GM23338 (cell line): ENCODE measurements around the gene SMYD3. TPM values are rescaled to one million over a fixed set of nuclear protein-coding genes. Genes with fewer than 3 reads are reported as not detected.

Source experiments
- ATAC-seq: fragments of 200-7000 bp; cut with Tn5 transposase; 3 replicates; pipeline ENCODE4 v1.9.1; 2020
- DNase-seq: peaks from one replicate; pipeline ENCODE4 v3.0.0-alpha.2; 2015; ENCODE audit warnings: low spot score
- H2AFZ ChIP-seq: fragments of 200-600 bp; sonication (generic); 2 replicates; pipeline ENCODE4 v1.8.0; 2016; ENCODE audit warnings: antibody characterized with exemption, mild to moderate bottlenecking, moderate library complexity
- H3F3A ChIP-seq: fragments of 200-600 bp; sonication (generic); replicated peaks from 2 replicates; pipeline ENCODE4 v1.8.0; 2017; ENCODE audit warnings: antibody characterized with exemption, mixed run types, low read depth
- H3K27ac ChIP-seq: fragments of 200-600 bp; sonication (generic); 2 replicates; pipeline ENCODE4 v1.6.1; 2016; ENCODE audit warnings: low read depth
- H3K27me3 ChIP-seq: fragments of 200-600 bp; sonication (generic); 2 replicates; pipeline ENCODE4 v1.8.0; 2016; ENCODE audit warnings: mild to moderate bottlenecking, mixed run types, moderate library complexity; ENCODE audit not compliant: insufficient read depth
- H3K36me3 ChIP-seq: fragments of 200-600 bp; sonication (generic); 2 replicates; pipeline ENCODE4 v1.8.0; 2016; ENCODE audit warnings: mild to moderate bottlenecking; ENCODE audit not compliant: insufficient read depth
- H3K4me1 ChIP-seq: fragments of 200-600 bp; sonication (generic); 2 replicates; pipeline ENCODE4 v1.8.0; 2016; ENCODE audit warnings: mild to moderate bottlenecking, moderate library complexity; ENCODE audit not compliant: insufficient read depth
- H3K4me2 ChIP-seq: fragments of 200-600 bp; sonication (generic); 2 replicates; pipeline ENCODE4 v1.7.1; 2017; ENCODE audit warnings: mixed run types
- H3K4me3 ChIP-seq: fragments of 200-600 bp; sonication (generic); 2 replicates; pipeline ENCODE4 v1.6.1; 2016; ENCODE audit warnings: mixed run types
- H3K79me2 ChIP-seq: fragments of 200-600 bp; sonication (generic); replicated peaks from 2 replicates; pipeline ENCODE4 v1.8.0; 2017; ENCODE audit warnings: mild to moderate bottlenecking; ENCODE audit not compliant: insufficient read depth
- H3K9me2 ChIP-seq: fragments of 200-600 bp; sonication (generic); 2 replicates; pipeline ENCODE4 v1.8.0; 2017; ENCODE audit not compliant: insufficient read depth
- H4K20me1 ChIP-seq: fragments of 200-600 bp; sonication (generic); replicated peaks from 2 replicates; pipeline ENCODE4 v1.8.0; 2017; ENCODE audit warnings: mild to moderate bottlenecking; ENCODE audit not compliant: insufficient read depth
- H3K27ac Mint-ChIP-seq: 2 replicates; pipeline ENCODE4 v1.8.0; 2020; ENCODE audit warnings: inconsistent platforms, mild to moderate bottlenecking, moderate library complexity, mixed read lengths
- H3K27me3 Mint-ChIP-seq: 3 replicates; pipeline ENCODE4 v1.8.0; 2022; ENCODE audit warnings: low read depth, mild to moderate bottlenecking, moderate library complexity, mixed read lengths, inconsistent platforms; ENCODE audit not compliant: insufficient read depth, poor library complexity
- H3K36me3 Mint-ChIP-seq: 3 replicates; pipeline ENCODE4 v1.8.0; 2021; ENCODE audit warnings: low read depth, mild to moderate bottlenecking, inconsistent platforms, moderate library complexity, mixed read lengths
- H3K4me1 Mint-ChIP-seq: 3 replicates; pipeline ENCODE4 v1.8.0; 2020; ENCODE audit warnings: mild to moderate bottlenecking, inconsistent platforms, mixed read lengths
- H3K4me3 Mint-ChIP-seq: 3 replicates; pipeline ENCODE4 v1.8.0; 2021; ENCODE audit warnings: moderate library complexity, mild to moderate bottlenecking, inconsistent platforms, mixed read lengths
- H3K9me3 Mint-ChIP-seq: 3 replicates; pipeline ENCODE4 v1.8.0; 2020; ENCODE audit warnings: moderate library complexity, mild to moderate bottlenecking, inconsistent platforms, mixed read lengths
- CREB1 ChIP-seq: fragments of 250-450 bp; sonication (Bioruptor Pico); IDR thresholded peaks from 2 replicates; pipeline ENCODE4 v1.5.0; 2020; ENCODE audit warnings: low read depth, mild to moderate bottlenecking, moderate library complexity
- ETS1 ChIP-seq: IDR thresholded peaks from 2 replicates; pipeline ENCODE4 v1.6.1; 2016; ENCODE audit warnings: antibody characterized with exemption
- EZH2 ChIP-seq: fragments of 200-600 bp; sonication (generic); IDR thresholded peaks from one replicate; pipeline ENCODE4 v1.8.0; 2017; ENCODE audit warnings: antibody characterized with exemption, mild to moderate bottlenecking, low read depth; ENCODE audit not compliant: unreplicated experiment
- EZH2phosphoT487 ChIP-seq: fragments of 200-600 bp; sonication (generic); IDR thresholded peaks from one replicate; pipeline ENCODE4 v1.8.1; 2018; ENCODE audit warnings: antibody characterized with exemption; ENCODE audit not compliant: unreplicated experiment
- JUNB ChIP-seq: IDR thresholded peaks from one replicate; pipeline ENCODE4 v1.6.1; 2016; ENCODE audit warnings: antibody characterized with exemption; ENCODE audit not compliant: unreplicated experiment
- NANOG ChIP-seq: IDR thresholded peaks from 2 replicates; pipeline ENCODE4 v1.6.1; 2016; ENCODE audit warnings: antibody characterized with exemption, borderline replicate concordance
- POLR2AphosphoS5 ChIP-seq: IDR thresholded peaks from 2 replicates; pipeline ENCODE4 v1.6.1; 2016; ENCODE audit warnings: antibody characterized with exemption, low read depth
- REST ChIP-seq: IDR thresholded peaks from one replicate; pipeline ENCODE4 v1.6.1; 2018; ENCODE audit warnings: antibody characterized with exemption; ENCODE audit not compliant: unreplicated experiment
- STAT1 ChIP-seq: IDR thresholded peaks from one replicate; pipeline ENCODE4 v1.6.1; 2016; ENCODE audit warnings: antibody characterized with exemption; ENCODE audit not compliant: unreplicated experiment
- ZNF114 ChIP-seq: fragments of 250-450 bp; sonication (Bioruptor Pico); IDR thresholded peaks from 2 replicates; pipeline ENCODE4 v1.5.0; 2020; ENCODE audit warnings: mild to moderate bottlenecking, moderate library complexity
- ZNF331 ChIP-seq: fragments of 250-450 bp; sonication (Bioruptor Pico); IDR thresholded peaks from 2 replicates; pipeline ENCODE4 v1.5.0; 2020; ENCODE audit warnings: low read depth, mild to moderate bottlenecking, moderate library complexity
- ZNF462 ChIP-seq: fragments of 250-450 bp; sonication (Bioruptor Pico); IDR thresholded peaks from 2 replicates; pipeline ENCODE4 v1.5.0; 2020; ENCODE audit warnings: mild to moderate bottlenecking, moderate library complexity
- polyA plus RNA-seq: library from polyadenylated mRNA; unstranded; fragments of >200 nt; fragmentation: Nextera tagmentation; extraction: Ambion mirVana; gene quantifications from 2 replicates; pipeline ENCODE4 v1.2.1, GENCODE V29; 2016
- total RNA-seq: library from RNA; depleted of rRNA; stranded (reverse); fragments of >200 nt; shearing (Covaris generic); gene quantifications from 2 replicates; pipeline ENCODE4 v1.2.3, GENCODE V29; 2014
- TF ChIP-seq, protein P1 (sequence below), 2 experiments: fragments of 200-600 bp in 1 of 2; sonication (generic) in 1 of 2; conservative IDR thresholded peaks; 2 replicates each; pipeline versions ENCODE4 v1.5.1 to v1.6.1; 2016 to 2017; ENCODE audit warnings: antibody characterized with exemption in 2 of 2, low read depth in 2 of 2, mild to moderate bottlenecking in 2 of 2, moderate library complexity in 1 of 2

SMYD3 gene
- total and polyA plus RNA-seq, 2 experiments from 2014 or later: 31.8 to 34.4 TPM

GRCh38 chr1:245750261-245750660 lies 756.8 kb downstream of the SMYD3 start:
- Histone ChIP-seq H3F3A (no peaks in the 10 kb centered on the region), H3K9me2 (no peaks in the 10 kb centered on the region), H3K4me1 (peaks cover 10% of the 10 kb centered on the region; the same call in 1 of the 2 replicates), H3K4me3 (no peak overlapping the region), H3K27me3 (no peaks in the 10 kb centered on the region), H3K36me3 (no peaks in the 10 kb centered on the region), H3K4me2 (no peak overlapping the region), H4K20me1 (no peaks in the 10 kb centered on the region), H3K27ac (no peak overlapping the region), H3K79me2 (no peaks in the 10 kb centered on the region), H2AFZ (no peak overlapping the region)
- no peak for ATAC-seq
- H3K36me3 Mint-ChIP-seq: peaks cover 11% of the 10 kb centered on the region
- no peak overlapping the region for H3K4me3 Mint-ChIP-seq
- no peak for TF ChIP-seq EZH2
- no peak for TF ChIP-seq STAT1
- no peak for TF ChIP-seq EZH2phosphoT487
- no peak for TF ChIP-seq ETS1
- no peak for TF ChIP-seq JUNB
- no peak for TF ChIP-seq NANOG
- no peak for TF ChIP-seq CREB1 (CRISPR knock-in tag)
- TF ChIP-seq, protein P1, sequence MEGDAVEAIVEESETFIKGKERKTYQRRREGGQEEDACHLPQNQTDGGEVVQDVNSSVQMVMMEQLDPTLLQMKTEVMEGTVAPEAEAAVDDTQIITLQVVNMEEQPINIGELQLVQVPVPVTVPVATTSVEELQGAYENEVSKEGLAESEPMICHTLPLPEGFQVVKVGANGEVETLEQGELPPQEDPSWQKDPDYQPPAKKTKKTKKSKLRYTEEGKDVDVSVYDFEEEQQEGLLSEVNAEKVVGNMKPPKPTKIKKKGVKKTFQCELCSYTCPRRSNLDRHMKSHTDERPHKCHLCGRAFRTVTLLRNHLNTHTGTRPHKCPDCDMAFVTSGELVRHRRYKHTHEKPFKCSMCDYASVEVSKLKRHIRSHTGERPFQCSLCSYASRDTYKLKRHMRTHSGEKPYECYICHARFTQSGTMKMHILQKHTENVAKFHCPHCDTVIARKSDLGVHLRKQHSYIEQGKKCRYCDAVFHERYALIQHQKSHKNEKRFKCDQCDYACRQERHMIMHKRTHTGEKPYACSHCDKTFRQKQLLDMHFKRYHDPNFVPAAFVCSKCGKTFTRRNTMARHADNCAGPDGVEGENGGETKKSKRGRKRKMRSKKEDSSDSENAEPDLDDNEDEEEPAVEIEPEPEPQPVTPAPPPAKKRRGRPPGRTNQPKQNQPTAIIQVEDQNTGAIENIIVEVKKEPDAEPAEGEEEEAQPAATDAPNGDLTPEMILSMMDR (conservative IDR thresholded peaks at IDR 0.05; ENCODE audit: low read depth in 2 of 2): no peak
- TF ChIP-seq REST: no peak
- no peak for TF ChIP-seq POLR2AphosphoS5
- no peak for TF ChIP-seq ZNF114 (CRISPR knock-in tag)
- no peak for TF ChIP-seq ZNF462 (CRISPR knock-in tag)
- TF ChIP-seq ZNF331: no peak
- H3K27me3 Mint-ChIP-seq: no peaks in the 10 kb centered on the region
- no peak overlapping the region for H3K27ac Mint-ChIP-seq
- peaks cover 12% of the 10 kb centered on the region; the same call in 2 of the 3 replicates for H3K9me3 Mint-ChIP-seq
- no peak for DNase-seq
- peaks cover 25% of the 10 kb centered on the region for H3K4me1 Mint-ChIP-seq
